HEK293 (cell line): Measurements from ENCODE around the gene UBE2G2.

Experiments used
- ATF2 ChIP-seq: fragments of 450-650 bp; formaldehyde crosslinking; IDR thresholded peaks from 2 replicates; pipeline ENCODE4 v1.5.1; 2016; ENCODE audit warnings: missing biosample characterization, missing genetic modification characterization, low read depth
- KLF8 ChIP-seq: fragments of 450-650 bp; formaldehyde crosslinking; IDR thresholded peaks from 2 replicates; pipeline ENCODE4 v1.5.1; 2016; ENCODE audit warnings: missing biosample characterization, missing genetic modification characterization
- PBX3 ChIP-seq: sonication (generic); formaldehyde crosslinking; IDR thresholded peaks from 2 replicates; pipeline ENCODE4 v1.8.1; 2022; ENCODE audit warnings: mild to moderate bottlenecking, moderate library complexity, missing genetic modification reagents
- PRDM2 ChIP-seq: fragments of 450-650 bp; formaldehyde crosslinking; IDR thresholded peaks from 2 replicates; pipeline ENCODE4 v1.5.1; 2016; ENCODE audit warnings: missing biosample characterization, missing genetic modification characterization, borderline replicate concordance
- REST ChIP-seq: fragments of 450-650 bp; formaldehyde crosslinking; IDR thresholded peaks from 2 replicates; pipeline ENCODE4 v1.5.1; 2016; ENCODE audit warnings: missing biosample characterization, missing genetic modification characterization
- SETDB1 ChIP-seq: IDR thresholded peaks from one replicate; pipeline ENCODE4 v1.6.1; 2017; ENCODE audit warnings: mild to moderate bottlenecking, low read length, moderate library complexity, mixed read lengths; ENCODE audit not compliant: insufficient read length
- ZNF10 ChIP-seq: fragments of 450-650 bp; formaldehyde crosslinking; IDR thresholded peaks from 2 replicates; pipeline ENCODE4 v1.5.1; 2017; ENCODE audit warnings: missing biosample characterization, missing genetic modification characterization
- ZNF133 ChIP-seq: fragments of 450-650 bp; formaldehyde crosslinking; IDR thresholded peaks from 2 replicates; pipeline ENCODE4 v1.5.1; 2016; ENCODE audit warnings: missing biosample characterization, missing genetic modification characterization
- ZNF2 ChIP-seq: fragments of 450-650 bp; formaldehyde crosslinking; IDR thresholded peaks from 2 replicates; pipeline ENCODE4 v1.5.1; 2016; ENCODE audit warnings: missing biosample characterization, missing genetic modification characterization
- ZNF548 ChIP-seq: fragments of 450-650 bp; formaldehyde crosslinking; IDR thresholded peaks from 2 replicates; pipeline ENCODE4 v1.5.1; 2016; ENCODE audit warnings: missing biosample characterization, missing genetic modification characterization
- ZNF629 ChIP-seq: fragments of 450-650 bp; formaldehyde crosslinking; IDR thresholded peaks from 2 replicates; pipeline ENCODE4 v1.5.1; 2017; ENCODE audit warnings: missing biosample characterization, missing genetic modification characterization

The UBE2G2 gene

DNA sequence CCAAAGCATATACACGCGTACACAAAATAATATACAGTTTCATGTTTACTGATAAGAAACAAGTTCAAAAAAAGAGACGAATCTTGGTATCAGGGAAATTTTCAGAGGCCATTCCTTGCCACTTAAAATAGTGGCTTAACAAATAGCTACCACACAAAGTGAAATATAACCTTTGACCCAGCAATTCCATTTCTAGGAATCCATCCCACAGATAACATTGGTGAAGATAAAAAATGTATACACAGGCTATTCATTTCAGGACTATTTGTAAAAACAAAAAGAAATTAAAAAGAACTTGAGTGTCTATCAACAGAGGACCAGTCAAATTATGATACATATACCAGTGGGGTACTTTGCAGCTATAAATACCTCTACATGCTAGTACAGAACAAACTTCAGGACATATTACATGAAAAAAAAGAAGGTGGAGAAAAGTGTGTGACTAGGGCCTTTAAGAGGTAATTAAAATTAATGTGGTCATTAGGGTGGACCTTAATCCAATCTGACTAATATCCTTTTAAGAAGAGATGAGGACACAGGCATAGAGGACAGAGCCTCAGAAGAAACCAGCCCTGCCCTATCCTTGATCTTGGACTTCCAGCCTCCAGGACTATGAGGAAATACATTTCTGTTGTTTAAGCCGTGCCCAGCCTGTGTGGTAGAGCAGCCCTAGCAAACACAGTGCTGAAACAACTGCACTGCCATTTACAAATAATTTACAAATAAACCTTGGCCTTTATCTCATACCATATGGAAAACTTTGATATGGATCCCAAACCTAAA is 7.8 kb downstream of the UBE2G2 start (continued):
- TF ChIP-seq PRDM2 (no peak), SETDB1 (peak; percentile 32), ZNF2 (tag by site-specific recombination) (no peak), ZNF133 (tag by site-specific recombination) (no peak), ZNF10 (tag by site-specific recombination) (no peak), ZNF629 (tag by site-specific recombination) (no peak), ZNF548 (tag by site-specific recombination) (peak; percentile 96), REST (no peak), PBX3 (CRISPR knock-in tag) (no peak), ATF2 (tag by site-specific recombination) (0 out of 2 replicates have a peak, but pooled peaks have one; percentile 5), KLF8 (tag by site-specific recombination) (no peak)
